IMR-90 (cell line): ENCODE results near the gene AMER2. TPM values are rescaled to one million over a fixed set of nuclear protein-coding genes. Genes with fewer than 3 reads are reported as not detected.

Source experiments
- ATAC-seq: fragments of 200-7000 bp; cut with Tn5 transposase; 2 replicates; pipeline ENCODE4 v1.9.1; 2020; ENCODE audit warnings: low read depth, mild to moderate bottlenecking, moderate library complexity
- BruUV-seq: library from RNA; stranded (reverse); fragments of 400-500 nt; replicated peaks from 2 replicates; lab custom pipeline; 2021; lab: Mats Ljungman, UMichigan
- CTCF ChIA-PET: fragments of 300-600 bp; formaldehyde crosslinking; extraction: SDS; loops from one replicate; lab custom pipeline; 2021; ENCODE audit warnings: antibody characterized with exemption; lab: Yijun Ruan, JAX
- POLR2A ChIA-PET: fragments of 300-600 bp; sonication (Branson Sonifier 250); formaldehyde crosslinking; loops from one replicate; lab custom pipeline; 2022; ENCODE audit warnings: antibody characterized with exemption; ENCODE audit not compliant: unreplicated experiment; lab: Charles Lee
- DNase-seq: peaks from one replicate; pipeline ENCODE4 v3.0.0; 2013
- H2AFZ ChIP-seq: replicated peaks from 2 replicates; pipeline ENCODE3; 2013; ENCODE audit warnings: low read length, mild to moderate bottlenecking; ENCODE audit not compliant: poor library complexity
- H2AK5ac ChIP-seq: 2 replicates; pipeline ENCODE4 v1.6.1; 2013; ENCODE audit warnings: low read depth, low read length, inconsistent platforms
- H2AK9ac ChIP-seq: replicated peaks from 2 replicates; pipeline ENCODE3; 2013; ENCODE audit warnings: mild to moderate bottlenecking, low read depth, low read length, moderate library complexity; ENCODE audit not compliant: poor library complexity
- H2BK120ac ChIP-seq: 2 replicates; pipeline ENCODE4 v1.6.1; 2013; ENCODE audit warnings: low read depth, low read length, inconsistent platforms
- H2BK15ac ChIP-seq: 3 replicates; pipeline ENCODE4 v1.6.1; 2013; ENCODE audit warnings: low read depth, low read length, inconsistent platforms
- H2BK20ac ChIP-seq: 2 replicates; pipeline ENCODE4 v1.6.1; 2013; ENCODE audit warnings: low read depth, mild to moderate bottlenecking, inconsistent platforms, low read length, moderate library complexity
- H2BK5ac ChIP-seq: 2 replicates; pipeline ENCODE4 v1.6.1; 2013; ENCODE audit warnings: mild to moderate bottlenecking, low read depth, low read length, inconsistent platforms; ENCODE audit not compliant: poor library complexity, severe bottlenecking
- H3K14ac ChIP-seq: replicated peaks from 2 replicates; pipeline ENCODE4 v1.6.1; 2013; ENCODE audit warnings: low read depth, low read length, inconsistent platforms
- H3K18ac ChIP-seq: 2 replicates; pipeline ENCODE4 v1.6.1; 2013; ENCODE audit warnings: low read depth, low read length, control low read depth
- H3K23ac ChIP-seq: 2 replicates; pipeline ENCODE4 v1.6.1; 2013; ENCODE audit warnings: low read depth, low read length, inconsistent platforms
- H3K27ac ChIP-seq: 2 replicates; pipeline ENCODE4 v1.5.1; 2013; ENCODE audit warnings: mild to moderate bottlenecking, control low read depth, low read length; ENCODE audit not compliant: insufficient read depth
- H3K27me3 ChIP-seq: 2 replicates; pipeline ENCODE4 v1.6.1; 2013; ENCODE audit warnings: low read length; ENCODE audit not compliant: control insufficient read depth, insufficient read depth
- H3K36me3 ChIP-seq: 2 replicates; pipeline ENCODE4 v1.6.1; 2013; ENCODE audit warnings: low read length, mixed read lengths; ENCODE audit not compliant: control insufficient read depth, insufficient read depth
- H3K4ac ChIP-seq: 2 replicates; pipeline ENCODE4 v1.6.1; 2013; ENCODE audit warnings: low read depth, low read length, inconsistent platforms
- H3K4me1 ChIP-seq: 2 replicates; pipeline ENCODE4 v1.6.1; 2013; ENCODE audit warnings: low read length, mixed read lengths; ENCODE audit not compliant: control insufficient read depth, insufficient read depth
- H3K4me2 ChIP-seq: 2 replicates; pipeline ENCODE4 v1.6.1; 2013; ENCODE audit warnings: low read depth, mild to moderate bottlenecking, control low read depth, low read length, moderate library complexity
- H3K4me3 ChIP-seq: 2 replicates; pipeline ENCODE4 v1.5.1; 2013; ENCODE audit warnings: low read depth, mild to moderate bottlenecking, control low read depth, low read length, moderate library complexity; ENCODE audit not compliant: insufficient read depth
- H3K56ac ChIP-seq: 2 replicates; pipeline ENCODE4 v1.6.1; 2013; ENCODE audit warnings: low read length, inconsistent platforms; ENCODE audit not compliant: insufficient read depth; ENCODE audit errors: extremely low read depth
- H3K79me1 ChIP-seq, 2 experiments: 2 replicates each; pipeline ENCODE4 v1.6.1; 2013; ENCODE audit warnings: low read length in 2 of 2, inconsistent platforms in 1 of 2, low read depth in 1 of 2
- H3K9ac ChIP-seq: 2 replicates; pipeline ENCODE4 v1.6.1; 2013; ENCODE audit warnings: low read depth, low read length, control low read depth
- H3K9me1 ChIP-seq: 2 replicates; pipeline ENCODE4 v1.6.1; 2013; ENCODE audit warnings: low read length, inconsistent platforms; ENCODE audit not compliant: insufficient read depth
- H3K9me3 ChIP-seq: 2 replicates; pipeline ENCODE4 v1.6.1; 2013; ENCODE audit warnings: low read length; ENCODE audit not compliant: control insufficient read depth, insufficient read depth
- H4K20me1 ChIP-seq: 2 replicates; pipeline ENCODE4 v1.6.1; 2013; ENCODE audit warnings: low read length, inconsistent platforms; ENCODE audit not compliant: insufficient read depth
- H4K5ac ChIP-seq: 2 replicates; pipeline ENCODE4 v1.6.1; 2013; ENCODE audit warnings: mild to moderate bottlenecking, low read depth, low read length, control low read depth
- H4K8ac ChIP-seq, 2 experiments: 2 replicates each; pipeline ENCODE4 v1.6.1; 2013; ENCODE audit warnings: low read depth in 2 of 2, low read length in 2 of 2, control low read depth in 1 of 2, inconsistent platforms in 1 of 2
- H4K91ac ChIP-seq: 2 replicates; pipeline ENCODE4 v1.6.1; 2013; ENCODE audit warnings: low read depth, low read length, inconsistent platforms; ENCODE audit not compliant: insufficient read depth
- CHD1 ChIP-seq: IDR thresholded peaks from 2 replicates; pipeline ENCODE4 v1.6.1; 2012; ENCODE audit warnings: low read depth, low read length, improper control_type of control experiment
- CTCF ChIP-seq: conservative IDR thresholded peaks from 2 replicates; pipeline ENCODE4 v1.5.1; 2012; ENCODE audit warnings: mild to moderate bottlenecking, low read depth, low read length, improper control_type of control experiment
- ELK1 ChIP-seq: fragments of 150-350 bp; IDR thresholded peaks from 2 replicates; pipeline ENCODE4 v1.6.1; 2016; ENCODE audit warnings: low read depth, mild to moderate bottlenecking, low read length, moderate library complexity, borderline replicate concordance
- FOS ChIP-seq: fragments of 150-350 bp; IDR thresholded peaks from 2 replicates; pipeline ENCODE4 v1.6.1; 2016; ENCODE audit warnings: low read depth, low read length
- MAZ ChIP-seq: IDR thresholded peaks from 2 replicates; pipeline ENCODE4 v1.6.1; 2012; ENCODE audit warnings: low read depth, mild to moderate bottlenecking, low read length, improper control_type of control experiment, moderate library complexity, borderline replicate concordance
- MXI1 ChIP-seq: IDR thresholded peaks from 2 replicates; pipeline ENCODE4 v1.6.1; 2012; ENCODE audit warnings: low read depth, mild to moderate bottlenecking, low read length, moderate library complexity, borderline replicate concordance
- NFE2L2 ChIP-seq: fragments of 150-350 bp; IDR thresholded peaks from 2 replicates; pipeline ENCODE4 v1.6.1; 2016; ENCODE audit warnings: low read depth, mild to moderate bottlenecking, low read length
- POLR2A ChIP-seq: IDR thresholded peaks from 2 replicates; pipeline ENCODE4 v1.6.1; 2012; ENCODE audit warnings: mild to moderate bottlenecking, low read depth, low read length
- RAD21 ChIP-seq: IDR thresholded peaks from 2 replicates; pipeline ENCODE4 v1.6.1; 2012; ENCODE audit warnings: low read length, improper control_type of control experiment
- RCOR1 ChIP-seq: IDR thresholded peaks from 2 replicates; pipeline ENCODE4 v1.6.1; 2012; ENCODE audit warnings: mild to moderate bottlenecking, low read length, improper control_type of control experiment; ENCODE audit not compliant: insufficient replicate concordance
- SMC3 ChIP-seq: fragments of 150-350 bp; IDR thresholded peaks from 2 replicates; pipeline ENCODE4 v1.6.1; 2016; ENCODE audit warnings: low read depth, mild to moderate bottlenecking, antibody characterized with exemption, low read length, moderate library complexity
- WGBS, 2 experiments: methylation state at CpG; one replicate each; pipeline versions ENCODE4 v1.1.5 to v1.1.7; 2013; ENCODE audit warnings: missing lambda C conversion rate in 2 of 2; ENCODE audit not compliant: insufficient read length in 1 of 2; ENCODE audit errors: extremely low coverage in 2 of 2; 5-methylcytosine and 5-hydroxymethylcytosine counted together
- dilution Hi-C: fragments of 300-500 bp; cut with HindIII; formaldehyde crosslinking; loops from one replicate; pipeline ENCODE4 v1.14.3; 2018; ENCODE audit warnings: low sequenced_read_pairs; ENCODE audit not compliant: unreplicated experiment
- in situ Hi-C: fragments of 300-500 bp; cut with MboI; formaldehyde crosslinking; loops from 3 replicates; pipeline ENCODE4 v1.14.3; 2019; ENCODE audit warnings: low sequenced_read_pairs, inconsistent platforms, mixed read lengths
- intact Hi-C: fragments of 100-400 bp; cut with micrococcal nuclease; formaldehyde crosslinking; loops from 2 replicates; pipeline ENCODE4 v1.10.0; 2022
- polyA plus RNA-seq, 3 experiments: library from polyadenylated mRNA; depleted of rRNA; stranded (reverse); fragments of >200 nt; gene quantifications; 2 replicates each; pipeline ENCODE4 v1.2.3, GENCODE V29; 2012; ENCODE audit warnings: low replicate concordance in 1 of 3
- total RNA-seq: library from RNA; depleted of rRNA; stranded (reverse); fragments of >200 nt; gene quantifications from 2 replicates; pipeline ENCODE4 v1.2.3, GENCODE V29; 2012

The AMER2 gene
- total and polyA plus RNA-seq, 2 of the 4 experiments (the other 2 are of a cell fraction): not detected

DNA sequence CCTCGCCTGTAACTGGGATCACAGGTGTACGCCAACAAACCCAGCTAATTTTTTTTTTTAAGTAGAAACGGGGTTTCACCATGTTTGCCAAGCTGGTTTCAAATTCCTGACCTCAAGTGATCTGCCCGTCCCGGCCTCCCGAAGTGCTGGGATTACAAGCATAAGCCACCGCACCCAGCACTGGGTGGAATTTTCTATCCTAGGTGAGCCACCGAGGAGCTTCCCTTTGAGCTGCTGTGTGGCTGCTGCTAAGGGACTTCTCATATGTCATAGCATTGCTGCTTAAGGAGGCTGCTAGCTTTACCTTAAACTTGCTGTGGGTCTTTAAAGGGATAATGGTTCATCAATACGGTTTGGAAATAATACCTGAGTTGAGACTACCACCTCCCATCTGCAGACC, 2.9 kb upstream of the AMER2 start:
- Histone ChIP-seq H2AFZ (no peak overlapping the region), H4K8ac (no peak overlapping the region), H3K9me3 (no peaks in the 10 kb centered on the region; the same call in 1 of the 2 replicates), H3K79me1 (no peaks in the 10 kb centered on the region), H4K5ac (no peak overlapping the region), H2BK20ac (no peak overlapping the region), H3K4me3 (no peak overlapping the region), H3K56ac (no peak overlapping the region), H3K9ac (no peak overlapping the region), H3K4me1 (no peaks in the 10 kb centered on the region; the same call in 1 of the 2 replicates), H3K9me1 (no peaks in the 10 kb centered on the region), H4K20me1 (no peaks in the 10 kb centered on the region), H2BK5ac (no peak overlapping the region), H3K36me3 (no peaks in the 10 kb centered on the region), H3K27ac (no peak overlapping the region), H3K4me2 (no peak overlapping the region), H2AK9ac (no peak overlapping the region), H3K4ac (no peak overlapping the region), H3K18ac (no peak overlapping the region), H2BK15ac (no peak overlapping the region), H2BK120ac (no peak overlapping the region), H3K14ac (no peak overlapping the region), H2AK5ac (no peak overlapping the region), H4K91ac (no peak overlapping the region), H3K23ac (no peak overlapping the region), H3K27me3 (peaks cover 43% of the 10 kb centered on the region)
- DNase-seq (no peak), ATAC-seq (no peak)
- WGBS, 2 experiments: 73% methylated on average over 3 of the region's 9 CpGs; no CpG with 5 or more reads in 1 of the 2 experiments
- dilution Hi-C loops: no loop called here
- no peak for TF ChIP-seq NFE2L2
- no peak for TF ChIP-seq RAD21
- TF ChIP-seq ELK1: no peak
- TF ChIP-seq MXI1: no peak
- no peak for TF ChIP-seq RCOR1
- TF ChIP-seq CHD1: no peak
- TF ChIP-seq MAZ: no peak
- no peak for TF ChIP-seq SMC3
- no peak for TF ChIP-seq FOS
- TF ChIP-seq CTCF: no peak
- no peak for TF ChIP-seq POLR2A
- ChIA-PET POLR2A (no interaction called here), CTCF (no interaction called here)
- no TSS peak for BruUV-seq
- in situ Hi-C loops: no loop called here
- intact Hi-C loops: no loop called here
